ENCODE results near the gene FUZ.

FUZ gene

GRCh38 chr19:49840321-49840720 lies 27.2 kb upstream of the FUZ start (continued):
- TF ChIP-seq PRDM10 (tag by site-specific recombination; IDR thresholded peaks at IDR 0.05): no peak
- TF ChIP-seq, protein P1, sequence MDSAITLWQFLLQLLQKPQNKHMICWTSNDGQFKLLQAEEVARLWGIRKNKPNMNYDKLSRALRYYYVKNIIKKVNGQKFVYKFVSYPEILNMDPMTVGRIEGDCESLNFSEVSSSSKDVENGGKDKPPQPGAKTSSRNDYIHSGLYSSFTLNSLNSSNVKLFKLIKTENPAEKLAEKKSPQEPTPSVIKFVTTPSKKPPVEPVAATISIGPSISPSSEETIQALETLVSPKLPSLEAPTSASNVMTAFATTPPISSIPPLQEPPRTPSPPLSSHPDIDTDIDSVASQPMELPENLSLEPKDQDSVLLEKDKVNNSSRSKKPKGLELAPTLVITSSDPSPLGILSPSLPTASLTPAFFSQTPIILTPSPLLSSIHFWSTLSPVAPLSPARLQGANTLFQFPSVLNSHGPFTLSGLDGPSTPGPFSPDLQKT (IDR thresholded peaks at IDR 0.05; ENCODE audit: borderline replicate concordance, low read depth, low read length): no peak
- no peak for TF ChIP-seq OSR2 (tag by site-specific recombination; IDR thresholded peaks at IDR 0.05)
- no peak for TF ChIP-seq ZNF600 (tag by site-specific recombination; IDR thresholded peaks at IDR 0.05)
- TF ChIP-seq ZNF830 (tag by site-specific recombination; IDR thresholded peaks at IDR 0.05; ENCODE audit: low read depth): no peak
- TF ChIP-seq ZSCAN30 (tag by site-specific recombination; IDR thresholded peaks at IDR 0.05): no peak
- no peak for TF ChIP-seq HOXD13 (CRISPR knock-in tag; IDR thresholded peaks at IDR 0.05; ENCODE audit: borderline replicate concordance)
- TF ChIP-seq TRIM28 (IDR thresholded peaks at IDR 0.05; ENCODE audit: borderline replicate concordance, low read length): no peak
- TF ChIP-seq, protein P2, sequence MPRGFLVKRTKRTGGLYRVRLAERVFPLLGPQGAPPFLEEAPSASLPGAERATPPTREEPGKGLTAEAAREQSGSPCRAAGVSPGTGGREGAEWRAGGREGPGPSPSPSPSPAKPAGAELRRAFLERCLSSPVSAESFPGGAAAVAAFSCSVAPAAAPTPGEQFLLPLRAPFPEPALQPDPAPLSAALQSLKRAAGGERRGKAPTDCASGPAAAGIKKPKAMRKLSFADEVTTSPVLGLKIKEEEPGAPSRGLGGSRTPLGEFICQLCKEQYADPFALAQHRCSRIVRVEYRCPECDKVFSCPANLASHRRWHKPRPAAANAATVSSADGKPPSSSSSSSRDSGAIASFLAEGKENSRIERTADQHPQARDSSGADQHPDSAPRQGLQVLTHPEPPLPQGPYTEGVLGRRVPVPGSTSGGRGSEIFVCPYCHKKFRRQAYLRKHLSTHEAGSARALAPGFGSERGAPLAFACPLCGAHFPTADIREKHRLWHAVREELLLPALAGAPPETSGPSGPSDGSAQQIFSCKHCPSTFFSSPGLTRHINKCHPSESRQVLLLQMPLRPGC (tag by site-specific recombination; IDR thresholded peaks at IDR 0.05): no peak
- no peak for TF ChIP-seq ZFP37 (tag by site-specific recombination; IDR thresholded peaks at IDR 0.05)
- TF ChIP-seq ZNF777 (tag by site-specific recombination; IDR thresholded peaks at IDR 0.05; ENCODE audit: borderline replicate concordance): no peak

DNA sequence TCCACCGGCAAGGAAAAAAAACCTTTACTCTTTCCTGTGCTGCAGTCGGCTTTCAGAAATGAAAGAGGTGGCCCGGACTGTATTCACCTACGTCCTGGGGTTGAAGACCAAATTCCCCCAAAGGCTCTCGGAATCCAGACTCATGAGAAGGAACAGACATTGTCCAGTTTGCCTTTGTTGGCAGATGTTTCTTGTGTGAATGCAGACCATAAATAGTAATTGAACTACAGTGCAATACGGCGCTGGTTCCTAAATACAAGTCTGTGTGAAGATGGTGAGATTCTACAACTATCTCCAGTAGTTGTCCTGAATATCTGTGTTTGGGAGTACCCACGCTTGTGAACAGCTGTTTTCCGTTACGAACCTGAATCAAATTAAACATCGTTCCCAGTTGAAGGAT lies 26.6 kb upstream of the FUZ start:
- Histone ChIP-seq H3K36me3 (ENCODE audit: control insufficient read depth in 2 of 2, insufficient read depth in 1 of 2, low read length in 2 of 2) (peaks cover 6 to 66% of the 10 kb centered on the region in 2 experiments), H3K4me3 (ENCODE audit: low read depth, low read length) (no peak overlapping the region), H3K9me3 (ENCODE audit: control insufficient read depth, insufficient read depth, low read depth, low read length) (no peaks in the 10 kb centered on the region), H3K4me1 (ENCODE audit: control insufficient read depth, insufficient read depth, low read length) (no peaks in the 10 kb centered on the region), H3K27ac (ENCODE audit: extremely low read depth, low read depth, low read length) (no peak overlapping the region; the same call in 1 of the 2 replicates)
- CTCF ChIA-PET: interaction anchor here (0.6 kb wide), 1 partner anchor 448 kb away, joined by 5 read pairs; no protein-coding TSS in a partner anchor
- POLR2A ChIA-PET: interaction anchor here (1.0 kb wide), 1 partner anchor 11 kb away, joined by 3 read pairs; no protein-coding TSS in a partner anchor
- no peak for TF ChIP-seq ZNF513 (tag by site-specific recombination; IDR thresholded peaks at IDR 0.05)
- TF ChIP-seq ZNF558 (tag by site-specific recombination; IDR thresholded peaks at IDR 0.05): no peak
- TF ChIP-seq, protein P3, sequence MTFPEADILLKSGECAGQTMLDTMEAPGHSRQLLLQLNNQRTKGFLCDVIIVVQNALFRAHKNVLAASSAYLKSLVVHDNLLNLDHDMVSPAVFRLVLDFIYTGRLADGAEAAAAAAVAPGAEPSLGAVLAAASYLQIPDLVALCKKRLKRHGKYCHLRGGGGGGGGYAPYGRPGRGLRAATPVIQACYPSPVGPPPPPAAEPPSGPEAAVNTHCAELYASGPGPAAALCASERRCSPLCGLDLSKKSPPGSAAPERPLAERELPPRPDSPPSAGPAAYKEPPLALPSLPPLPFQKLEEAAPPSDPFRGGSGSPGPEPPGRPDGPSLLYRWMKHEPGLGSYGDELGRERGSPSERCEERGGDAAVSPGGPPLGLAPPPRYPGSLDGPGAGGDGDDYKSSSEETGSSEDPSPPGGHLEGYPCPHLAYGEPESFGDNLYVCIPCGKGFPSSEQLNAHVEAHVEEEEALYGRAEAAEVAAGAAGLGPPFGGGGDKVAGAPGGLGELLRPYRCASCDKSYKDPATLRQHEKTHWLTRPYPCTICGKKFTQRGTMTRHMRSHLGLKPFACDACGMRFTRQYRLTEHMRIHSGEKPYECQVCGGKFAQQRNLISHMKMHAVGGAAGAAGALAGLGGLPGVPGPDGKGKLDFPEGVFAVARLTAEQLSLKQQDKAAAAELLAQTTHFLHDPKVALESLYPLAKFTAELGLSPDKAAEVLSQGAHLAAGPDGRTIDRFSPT (tag by site-specific recombination; IDR thresholded peaks at IDR 0.05): no peak
- TF ChIP-seq ZNF677 (tag by site-specific recombination; IDR thresholded peaks at IDR 0.05): no peak
- TF ChIP-seq GLIS1 (tag by site-specific recombination; IDR thresholded peaks at IDR 0.05): no peak
- no peak for TF ChIP-seq ZNF37A (tag by site-specific recombination; IDR thresholded peaks at IDR 0.05)
- TF ChIP-seq ZBTB8A (tag by site-specific recombination; IDR thresholded peaks at IDR 0.05): no peak
- no peak for TF ChIP-seq BCL11A (tag by site-specific recombination; IDR thresholded peaks at IDR 0.05; ENCODE audit: low read depth)
- TF ChIP-seq KLF9 (tag by site-specific recombination; IDR thresholded peaks at IDR 0.05; ENCODE audit: low read depth): no peak
- TF ChIP-seq ZNF560 (tag by site-specific recombination; IDR thresholded peaks at IDR 0.05; ENCODE audit: borderline replicate concordance): no peak
- TF ChIP-seq ZNF19 (tag by site-specific recombination; IDR thresholded peaks at IDR 0.05; ENCODE audit: low read depth): no peak

Data from HEK293 (cell line).